HG03108 (cell line): ENCODE results near the gene SARS1.

Experiments used
- ATAC-seq: cut with Tn5 transposase; IDR thresholded peaks from one replicate; pipeline ENCODE4 v1.9.1; 2021; ENCODE audit warnings: moderate library complexity; ENCODE audit not compliant: unreplicated experiment

Gene SARS1

DNA sequence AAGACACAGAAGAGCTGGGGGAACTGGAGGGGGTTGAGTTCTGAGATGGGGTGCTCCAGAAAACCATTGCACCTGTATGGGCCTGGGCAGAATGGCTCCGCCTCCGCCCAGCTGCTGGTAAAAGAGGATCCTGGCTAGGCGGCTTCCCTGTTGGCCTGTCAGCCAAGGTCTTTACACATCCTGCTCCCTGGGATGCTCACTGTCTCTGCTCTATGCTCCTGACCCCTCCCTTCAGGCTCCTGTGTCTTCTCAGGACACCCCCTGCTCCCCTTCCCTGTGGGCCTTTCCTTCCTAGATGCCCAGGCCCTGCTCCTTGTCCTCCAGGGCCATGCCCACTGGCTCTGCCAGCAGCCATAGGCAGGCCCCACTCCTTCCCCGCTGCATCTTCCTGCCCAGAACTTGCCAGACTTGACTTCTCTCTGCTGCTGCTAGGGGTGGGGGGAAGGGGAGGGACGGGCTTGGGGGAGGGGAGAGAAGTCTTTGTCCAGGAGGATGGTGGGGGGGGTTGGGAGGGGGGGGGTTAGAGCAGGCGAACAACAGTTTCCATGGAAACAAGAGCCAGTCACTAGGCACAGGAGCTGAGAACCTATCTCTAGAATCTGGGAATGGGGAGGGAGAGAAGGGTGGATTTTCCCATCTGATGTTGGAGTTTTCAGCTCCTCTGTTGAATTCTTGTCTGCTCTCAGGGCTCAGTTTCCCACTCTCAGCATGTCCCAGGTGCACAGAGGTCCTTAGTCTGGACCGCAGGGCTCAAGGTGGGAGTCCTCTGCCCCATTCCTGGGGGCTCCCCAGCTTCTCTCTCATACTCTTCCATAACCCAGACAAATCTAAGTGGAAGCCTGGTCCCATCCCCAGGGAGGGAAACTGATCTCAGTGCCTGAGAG is 46.2 kb downstream of the SARS1 start:
- ATAC-seq, result no peak

DNA sequence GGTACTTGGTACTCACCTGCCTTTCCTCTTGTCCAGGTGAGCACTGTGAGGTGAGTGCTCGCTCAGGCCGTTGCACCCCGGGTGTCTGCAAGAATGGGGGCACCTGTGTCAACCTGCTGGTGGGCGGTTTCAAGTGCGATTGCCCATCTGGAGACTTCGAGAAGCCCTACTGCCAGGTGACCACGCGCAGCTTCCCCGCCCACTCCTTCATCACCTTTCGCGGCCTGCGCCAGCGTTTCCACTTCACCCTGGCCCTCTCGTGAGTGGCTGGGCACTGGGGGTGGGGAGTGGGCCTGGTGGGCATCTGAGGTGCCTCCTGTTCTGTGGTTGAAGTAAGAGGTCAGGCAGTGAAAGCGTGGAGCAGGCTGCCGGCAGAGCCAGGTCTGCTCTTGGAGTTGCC is 47.3 kb downstream of the SARS1 start:
- no peak for ATAC-seq

DNA sequence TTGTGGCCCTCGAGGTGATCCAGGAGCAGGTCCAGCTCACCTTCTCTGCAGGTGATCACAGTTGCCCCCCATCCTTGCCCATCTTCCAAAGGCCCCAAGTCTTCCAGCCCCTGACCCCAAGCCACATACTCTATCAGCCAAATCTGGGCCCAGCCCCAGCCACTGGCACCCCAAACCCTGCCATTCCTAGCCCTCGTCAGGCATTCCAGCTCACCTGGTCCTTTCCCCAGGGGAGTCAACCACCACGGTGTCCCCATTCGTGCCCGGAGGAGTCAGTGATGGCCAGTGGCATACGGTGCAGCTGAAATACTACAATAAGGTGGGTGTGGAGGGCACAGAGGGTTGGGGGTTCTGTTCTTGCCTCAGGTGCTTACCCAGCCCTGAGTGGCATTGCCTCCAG is 47.9 kb downstream of the SARS1 start:
- no peak for ATAC-seq

DNA sequence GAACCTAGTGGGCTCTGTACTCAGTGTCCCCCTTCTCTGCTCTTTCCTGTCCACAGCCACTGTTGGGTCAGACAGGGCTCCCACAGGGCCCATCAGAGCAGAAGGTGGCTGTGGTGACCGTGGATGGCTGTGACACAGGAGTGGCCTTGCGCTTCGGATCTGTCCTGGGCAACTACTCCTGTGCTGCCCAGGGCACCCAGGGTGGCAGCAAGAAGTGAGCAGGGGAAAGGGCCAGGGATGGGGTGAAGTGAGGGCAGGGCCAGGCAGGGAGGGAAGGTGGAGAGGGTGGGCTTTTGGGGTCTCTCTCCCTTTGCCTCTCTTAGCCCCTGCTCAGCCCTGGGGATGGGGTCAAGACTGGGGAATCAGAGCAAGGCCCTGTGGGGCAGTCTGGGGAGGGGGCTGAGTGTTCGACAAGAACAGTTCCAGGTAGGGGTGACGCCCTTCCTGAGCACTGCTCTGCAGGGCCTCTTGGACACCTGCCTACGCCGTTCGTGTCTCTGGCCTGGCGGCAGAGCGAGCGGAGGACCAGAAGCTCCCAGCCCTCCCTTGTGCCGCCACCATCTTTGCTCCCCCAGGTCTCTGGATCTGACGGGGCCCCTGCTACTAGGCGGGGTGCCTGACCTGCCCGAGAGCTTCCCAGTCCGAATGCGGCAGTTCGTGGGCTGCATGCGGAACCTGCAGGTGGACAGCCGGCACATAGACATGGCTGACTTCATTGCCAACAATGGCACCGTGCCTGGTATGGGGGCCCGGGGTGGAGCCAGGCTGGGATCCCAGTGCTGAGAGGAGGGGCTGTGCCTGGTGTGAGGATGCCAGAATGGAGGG is 48.7 kb downstream of the SARS1 start:
- ATAC-seq, result no peak

DNA sequence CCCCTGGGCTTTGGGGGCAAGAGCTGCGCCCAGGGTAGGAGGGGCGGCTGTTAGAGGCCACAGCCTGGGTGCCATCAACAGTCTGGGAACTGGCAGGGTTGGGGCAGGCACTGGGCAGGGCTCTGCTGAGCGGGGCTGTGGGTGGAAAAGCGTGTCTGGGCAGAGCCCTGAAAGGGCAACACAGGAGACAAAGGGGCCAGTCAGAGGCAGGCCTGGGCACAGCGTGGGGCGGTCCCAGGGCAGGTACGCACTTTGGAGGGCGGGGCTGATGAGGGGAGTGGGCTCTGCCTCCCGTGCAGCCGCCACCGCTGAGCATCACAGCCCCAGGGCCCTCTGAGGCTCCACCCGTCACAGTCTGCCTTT is 49.5 kb downstream of the SARS1 start:
- ATAC-seq, result no peak

- no peak for ATAC-seq
Observed at GRCh38 chr1:109263597-109264378, 50.1 kb downstream of the SARS1 start.

GRCh38 chr1:109264379-109264755 is 50.6 kb downstream of the SARS1 start:
- ATAC-seq, result no peak

GRCh38 chr1:109265016-109265415 is 51.3 kb downstream of the SARS1 start:
- ATAC-seq, result no peak

- ATAC-seq, result no peak
Observed at GRCh38 chr1:109265741-109266330, 52.1 kb downstream of the SARS1 start.

GRCh38 chr1:109266965-109267364 is 53.2 kb downstream of the SARS1 start:
- ATAC-seq, result no peak

DNA sequence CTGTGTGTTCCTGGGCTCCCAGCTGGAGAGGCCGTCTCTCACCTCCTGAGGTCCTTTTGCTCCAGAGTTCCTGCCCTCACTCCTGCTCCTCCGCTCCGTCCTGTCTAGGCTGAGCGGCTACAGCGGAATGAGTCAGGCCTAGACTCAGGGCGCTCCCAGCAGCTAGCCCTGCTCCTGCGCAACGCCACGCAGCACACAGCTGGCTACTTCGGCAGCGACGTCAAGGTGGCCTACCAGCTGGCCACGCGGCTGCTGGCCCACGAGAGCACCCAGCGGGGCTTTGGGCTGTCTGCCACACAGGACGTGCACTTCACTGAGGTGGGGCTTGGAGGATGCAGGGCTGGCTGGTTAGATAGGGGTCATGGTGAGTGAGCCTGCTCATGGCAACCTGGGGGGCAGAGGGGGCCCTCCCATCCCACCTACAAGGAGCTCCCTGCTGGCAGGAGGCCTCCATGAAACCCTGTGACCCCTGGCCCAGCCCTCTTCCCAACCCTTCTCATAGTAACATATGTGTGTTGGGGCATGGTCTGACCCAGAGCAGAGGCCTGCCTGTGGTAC is 54.1 kb downstream of the SARS1 start:
- ATAC-seq, result no peak

- ATAC-seq, result no peak
Observed at GRCh38 chr1:109268431-109269211, 54.9 kb downstream of the SARS1 start.

DNA sequence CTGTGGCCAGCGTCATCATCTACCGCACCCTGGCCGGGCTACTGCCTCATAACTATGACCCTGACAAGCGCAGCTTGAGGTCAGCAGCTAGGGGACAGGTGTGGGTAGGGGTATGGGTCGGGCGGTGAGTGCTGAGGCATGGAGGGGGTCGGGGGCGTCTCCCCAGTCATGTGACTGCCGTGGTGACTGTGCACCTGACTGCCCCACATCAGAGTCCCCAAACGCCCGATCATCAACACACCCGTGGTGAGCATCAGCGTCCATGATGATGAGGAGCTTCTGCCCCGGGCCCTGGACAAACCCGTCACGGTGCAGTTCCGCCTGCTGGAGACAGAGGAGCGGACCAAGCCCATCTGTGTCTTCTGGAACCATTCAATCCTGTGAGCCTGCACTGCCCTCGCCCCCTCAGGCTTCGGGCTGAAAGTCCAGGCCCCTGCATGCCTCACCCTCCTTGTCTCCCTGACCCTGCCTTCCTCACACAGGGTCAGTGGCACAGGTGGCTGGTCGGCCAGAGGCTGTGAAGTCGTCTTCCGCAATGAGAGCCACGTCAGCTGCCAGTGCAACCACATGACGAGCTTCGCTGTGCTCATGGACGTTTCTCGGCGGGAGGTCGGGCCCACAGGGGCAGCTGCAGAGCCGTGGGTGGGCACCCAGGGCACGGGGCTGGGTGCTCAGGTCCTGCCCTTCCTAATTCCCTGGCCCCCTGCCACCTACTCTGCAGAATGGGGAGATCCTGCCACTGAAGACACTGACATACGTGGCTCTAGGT is 55.7 kb downstream of the SARS1 start:
- no peak for ATAC-seq

DNA sequence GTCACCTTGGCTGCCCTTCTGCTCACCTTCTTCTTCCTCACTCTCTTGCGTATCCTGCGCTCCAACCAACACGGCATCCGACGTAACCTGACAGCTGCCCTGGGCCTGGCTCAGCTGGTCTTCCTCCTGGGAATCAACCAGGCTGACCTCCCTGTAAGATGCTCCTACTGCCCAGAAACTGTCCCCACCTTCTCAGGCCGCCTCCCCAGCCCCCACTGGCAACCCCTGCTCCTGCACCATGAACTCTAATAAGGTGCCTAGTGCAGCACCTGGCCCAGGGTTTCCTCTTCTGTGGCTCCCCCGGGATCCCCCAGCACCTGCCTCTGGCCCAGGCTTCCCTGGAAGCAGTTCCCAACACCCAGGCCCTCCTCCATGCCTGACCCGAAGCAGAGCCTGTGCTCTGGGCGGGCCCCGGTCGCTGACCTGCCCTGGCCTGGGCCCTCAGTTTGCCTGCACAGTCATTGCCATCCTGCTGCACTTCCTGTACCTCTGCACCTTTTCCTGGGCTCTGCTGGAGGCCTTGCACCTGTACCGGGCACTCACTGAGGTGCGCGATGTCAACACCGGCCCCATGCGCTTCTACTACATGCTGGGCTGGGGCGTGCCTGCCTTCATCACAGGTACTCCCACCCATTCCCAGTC is 56.4 kb downstream of the SARS1 start:
- no peak for ATAC-seq

DNA sequence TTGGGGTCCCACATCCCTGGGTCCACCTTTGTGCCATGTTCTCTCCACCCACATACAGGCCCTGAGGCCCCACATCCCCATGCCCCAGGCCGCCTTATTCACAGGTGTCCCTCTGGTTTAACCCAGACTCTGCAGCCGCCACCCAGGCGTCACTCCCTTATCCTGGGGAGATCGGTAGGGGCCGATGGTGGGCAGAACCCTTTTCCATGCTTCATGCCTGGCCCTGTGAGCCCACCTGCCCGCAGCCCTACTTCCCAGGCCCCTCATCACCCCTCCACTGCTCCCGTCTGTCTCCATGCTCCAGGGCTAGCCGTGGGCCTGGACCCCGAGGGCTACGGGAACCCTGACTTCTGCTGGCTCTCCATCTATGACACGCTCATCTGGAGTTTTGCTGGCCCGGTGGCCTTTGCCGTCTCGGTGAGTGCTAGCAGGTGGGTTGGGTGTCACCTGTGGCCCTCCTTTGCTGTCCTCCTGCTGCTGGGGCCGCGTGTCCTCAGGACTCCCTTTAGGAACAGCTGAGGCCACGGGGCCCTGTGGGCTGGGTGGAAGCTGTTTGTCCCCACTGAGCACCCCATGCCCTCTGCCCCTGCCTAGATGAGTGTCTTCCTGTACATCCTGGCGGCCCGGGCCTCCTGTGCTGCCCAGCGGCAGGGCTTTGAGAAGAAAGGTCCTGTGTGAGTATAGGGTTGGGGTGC is 57.1 kb downstream of the SARS1 start:
- ATAC-seq, result no peak

GRCh38 chr1:109271458-109271857 is 57.7 kb downstream of the SARS1 start:
- no peak for ATAC-seq

DNA sequence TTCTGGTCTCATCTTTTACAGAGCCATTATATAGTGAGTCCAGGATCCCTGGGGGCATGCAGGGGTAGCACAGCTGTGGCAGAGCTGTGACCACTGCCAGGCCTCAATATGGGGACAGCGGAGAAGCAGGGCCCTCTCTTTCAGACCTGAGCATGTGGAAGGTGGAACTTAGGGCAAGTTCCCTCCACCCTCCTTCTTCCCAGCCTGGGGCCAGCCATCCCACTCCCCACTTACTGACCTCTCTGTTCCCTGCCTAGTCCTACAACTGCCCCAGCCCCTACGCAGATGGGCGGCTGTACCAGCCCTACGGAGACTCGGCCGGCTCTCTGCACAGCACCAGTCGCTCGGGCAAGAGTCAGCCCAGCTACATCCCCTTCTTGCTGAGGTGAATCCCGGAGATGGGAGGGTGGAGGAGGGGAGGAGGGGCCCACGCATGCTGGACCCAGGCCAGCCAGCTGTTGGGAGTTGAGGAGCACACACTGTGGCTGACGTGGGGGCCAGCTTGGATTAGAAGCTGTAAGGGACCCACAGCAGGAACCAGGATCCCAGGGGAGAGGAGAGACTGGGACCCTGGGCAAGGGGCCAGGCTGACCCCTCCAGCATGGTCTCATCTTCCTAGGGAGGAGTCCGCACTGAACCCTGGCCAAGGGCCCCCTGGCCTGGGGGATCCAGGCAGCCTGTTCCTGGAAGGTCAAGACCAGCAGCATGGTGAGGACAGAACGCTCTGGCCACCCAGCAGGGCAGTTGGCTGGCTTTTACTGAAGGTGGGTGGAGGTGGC is 58.5 kb downstream of the SARS1 start:
- ATAC-seq, result no peak
